HCEC 1CT (cell line): ENCODE data around the gene ARHGAP27.
"Not testable (repeated sequence)": the region's sequence is repeated elsewhere in the genome, so short reads cannot be mapped to it uniquely, and the experiment has no call there.

ENCODE experiments used
- DNase-seq: peaks from one replicate; pipeline ENCODE4 v3.0.0-alpha.2; 2017

The ARHGAP27 gene

DNA sequence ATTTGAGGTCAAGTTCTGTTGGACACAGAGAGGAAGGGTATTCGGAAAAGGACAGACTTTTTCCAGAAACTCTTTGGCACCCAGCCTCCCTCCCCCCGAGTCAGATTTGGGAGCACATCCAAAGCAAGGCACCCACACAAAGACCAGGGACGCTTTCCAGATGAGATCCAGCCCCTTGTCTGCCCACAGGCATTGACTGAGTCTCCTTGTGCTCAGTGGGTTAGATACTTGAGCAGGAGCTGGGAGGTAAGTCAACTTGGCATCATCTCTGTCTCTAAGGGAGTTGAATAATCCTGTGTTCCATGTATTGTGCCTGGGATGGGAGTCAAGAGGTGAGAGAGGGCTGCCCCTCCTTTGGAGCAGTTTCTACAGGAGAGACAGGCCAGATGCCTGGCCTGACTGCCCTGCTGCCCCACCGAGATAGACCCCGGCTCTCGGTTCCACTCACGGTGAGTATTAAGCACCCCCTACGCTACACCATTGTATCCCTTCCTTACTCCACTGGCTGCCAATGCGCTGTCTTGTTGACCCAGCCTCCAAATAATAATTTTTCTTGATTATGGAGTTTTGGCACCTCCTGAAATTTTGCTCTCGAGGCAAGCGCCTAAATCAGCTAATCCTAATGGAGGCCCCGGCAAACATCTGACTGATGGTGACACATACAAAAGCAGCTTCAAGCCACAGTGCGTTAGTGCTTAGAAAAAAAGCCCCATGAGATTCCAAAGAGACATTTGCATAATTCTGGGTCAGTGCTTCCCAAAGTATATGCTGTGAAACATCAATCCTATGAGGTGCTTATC is 86.3 kb downstream of the ARHGAP27 start:
- no peak for DNase-seq

DNA sequence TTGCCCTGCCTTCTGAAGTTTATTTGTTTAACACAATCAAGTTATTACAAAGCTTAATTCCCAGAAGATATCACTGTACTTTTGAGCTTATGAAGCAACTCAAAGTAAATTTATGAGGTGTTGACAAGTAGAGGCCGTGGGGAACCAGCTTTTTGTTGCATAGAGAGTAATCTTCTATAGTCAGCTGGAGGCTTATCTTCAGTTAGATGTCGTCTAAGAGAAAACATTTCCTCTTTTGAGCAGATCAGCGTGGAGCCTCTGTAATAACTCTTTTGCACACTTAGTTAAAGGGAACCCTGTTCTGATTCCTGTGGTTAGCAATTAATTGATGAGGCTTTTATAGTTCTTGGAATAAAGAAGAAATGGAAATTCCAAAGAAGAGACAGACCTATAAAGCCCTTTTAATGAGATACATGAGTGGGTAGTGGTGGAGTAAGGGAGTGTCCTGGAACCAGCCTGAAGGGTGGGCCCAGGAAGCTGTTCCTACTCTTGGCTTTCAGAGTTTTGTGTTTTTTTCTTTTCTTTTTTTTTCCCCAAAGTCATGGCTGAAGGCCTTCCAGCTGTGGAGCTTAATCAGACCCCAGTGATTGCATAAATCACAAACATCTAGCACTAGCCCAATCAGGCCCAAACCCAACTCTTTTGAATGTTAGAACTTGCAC is 87.0 kb downstream of the ARHGAP27 start:
- DNase-seq, result no peak

DNA sequence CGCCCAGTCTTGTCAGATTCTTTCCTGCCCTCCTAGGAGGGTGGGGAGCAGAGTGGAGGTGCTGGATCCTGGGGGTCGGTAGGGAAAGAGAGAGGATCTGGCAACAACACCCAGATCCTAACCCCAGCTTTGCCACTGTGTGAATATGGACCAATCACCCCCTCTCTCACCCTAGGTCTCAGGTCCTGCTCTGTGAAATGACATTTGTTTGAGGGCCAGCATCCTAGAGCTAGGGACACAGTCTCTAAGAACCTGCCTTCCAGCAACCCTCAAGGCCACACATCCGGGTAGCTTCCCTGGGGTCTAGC is 87.5 kb downstream of the ARHGAP27 start:
- no peak for DNase-seq

DNA sequence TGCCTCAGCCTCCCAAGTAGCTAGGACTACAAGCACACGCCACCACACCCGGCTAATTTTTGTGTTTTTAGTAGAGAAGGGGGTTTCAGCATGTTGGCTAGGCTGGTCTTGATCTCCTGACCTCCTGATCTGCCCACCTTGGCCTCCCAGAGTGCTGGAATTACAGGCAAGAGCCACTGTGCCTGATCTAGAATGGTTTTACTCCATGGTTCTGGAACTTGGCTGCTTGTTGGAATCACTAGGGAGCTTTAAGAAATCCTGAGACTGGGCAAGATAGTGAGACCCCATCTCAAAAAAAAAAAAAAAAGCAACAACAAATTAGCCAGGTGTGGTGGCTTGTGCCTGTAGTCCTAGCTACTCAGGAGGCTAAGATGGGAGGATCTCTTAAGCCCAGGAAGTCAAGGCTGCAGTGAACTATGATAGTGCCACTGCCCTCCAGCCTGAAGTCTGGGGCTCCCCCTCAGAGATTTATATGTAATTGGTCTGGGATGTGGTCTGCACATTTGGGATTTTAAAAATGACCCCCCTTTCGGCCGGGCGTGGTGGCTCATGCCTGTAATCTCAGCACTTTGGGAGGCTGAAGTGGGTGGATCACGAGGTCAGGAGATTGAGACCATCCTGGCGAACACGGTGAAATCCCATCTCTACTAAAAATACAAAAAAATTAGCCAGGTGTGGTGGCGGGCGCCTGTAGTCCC is 88.6 kb downstream of the ARHGAP27 start:
- DNase-seq, result not testable (repeated sequence)
